Epithelial cell of prostate (primary cell): ENCODE results near the gene MSI2.

Experiments used
- DNase-seq: peaks from one replicate; pipeline ENCODE4 v3.0.0-alpha.2; 2011; ENCODE audit warnings: low read depth, low spot score
- H3K27ac ChIP-seq: fragments of 450-650 bp; 2 replicates; pipeline ENCODE4 v1.5.1; 2017; ENCODE audit warnings: mild to moderate bottlenecking

MSI2 gene

GRCh38 chr17:57465610-57466009 lies 209.3 kb downstream of the MSI2 start:
- no peak for DNase-seq
- no peak overlapping the region for H3K27ac ChIP-seq

GRCh38 chr17:57466017-57466471 lies 209.7 kb downstream of the MSI2 start:
- DNase-seq, result no peak
- H3K27ac ChIP-seq, result no peak overlapping the region

- no peak overlapping the region for H3K27ac ChIP-seq
- no peak for DNase-seq
Measured at GRCh38 chr17:57466521-57466920, 210.2 kb downstream of the MSI2 start.

GRCh38 chr17:57467226-57467625 lies 210.9 kb downstream of the MSI2 start:
- H3K27ac ChIP-seq, result no peak overlapping the region

GRCh38 chr17:57467801-57468200 lies 211.5 kb downstream of the MSI2 start:
- DNase-seq, result no peak
- H3K27ac ChIP-seq, result no peak overlapping the region

More at GRCh38 chr17:57467226-57467625, 210.9 kb downstream of the MSI2 start:
- no peak for DNase-seq

- H3K27ac ChIP-seq, result no peak overlapping the region
- no peak for DNase-seq
Measured at GRCh38 chr17:57468932-57469775, 212.8 kb downstream of the MSI2 start.

- no peak overlapping the region for H3K27ac ChIP-seq
- DNase-seq, result no peak
Measured at GRCh38 chr17:57470906-57471305, 214.6 kb downstream of the MSI2 start.

GRCh38 chr17:57471868-57472368 lies 215.6 kb downstream of the MSI2 start:
- no peak overlapping the region for H3K27ac ChIP-seq
- DNase-seq, result no peak

- H3K27ac ChIP-seq, result no peak overlapping the region
- DNase-seq, result no peak
Measured at GRCh38 chr17:57475796-57476195, 219.5 kb downstream of the MSI2 start.

GRCh38 chr17:57477522-57478362 lies 221.4 kb downstream of the MSI2 start:
- no peak for DNase-seq
- no peak overlapping the region for H3K27ac ChIP-seq

GRCh38 chr17:57478478-57479250 lies 222.3 kb downstream of the MSI2 start:
- no peak overlapping the region for H3K27ac ChIP-seq
- no peak for DNase-seq

GRCh38 chr17:57480438-57481196 lies 224.3 kb downstream of the MSI2 start:
- DNase-seq, result peak; percentile 56
- H3K27ac ChIP-seq, result peak overlapping the region; percentile 17

- no peak overlapping the region for H3K27ac ChIP-seq
Measured at GRCh38 chr17:57481910-57482391, 225.6 kb downstream of the MSI2 start.

GRCh38 chr17:57482657-57483056 lies 226.3 kb downstream of the MSI2 start:
- no peak overlapping the region for H3K27ac ChIP-seq
- no peak for DNase-seq

More at GRCh38 chr17:57481910-57482391, 225.6 kb downstream of the MSI2 start:
- no peak for DNase-seq

GRCh38 chr17:57484081-57484666 lies 227.9 kb downstream of the MSI2 start:
- H3K27ac ChIP-seq, result no peak overlapping the region
- DNase-seq, result no peak

GRCh38 chr17:57484826-57485565 lies 228.7 kb downstream of the MSI2 start:
- DNase-seq, result no peak
- H3K27ac ChIP-seq, result no peak overlapping the region

GRCh38 chr17:57485566-57485865 lies 229.2 kb downstream of the MSI2 start:
- DNase-seq, result no peak
- H3K27ac ChIP-seq, result no peak overlapping the region
